ENCODE results near the gene SNX4. TPM values are rescaled to one million over a fixed set of nuclear protein-coding genes. Genes with fewer than 3 reads are reported as not detected.

The SNX4 gene
- total and polyA plus RNA-seq, 2 of the 4 experiments (the other 2 are of a cell fraction), result 10.7 to 25.6 TPM

DNA sequence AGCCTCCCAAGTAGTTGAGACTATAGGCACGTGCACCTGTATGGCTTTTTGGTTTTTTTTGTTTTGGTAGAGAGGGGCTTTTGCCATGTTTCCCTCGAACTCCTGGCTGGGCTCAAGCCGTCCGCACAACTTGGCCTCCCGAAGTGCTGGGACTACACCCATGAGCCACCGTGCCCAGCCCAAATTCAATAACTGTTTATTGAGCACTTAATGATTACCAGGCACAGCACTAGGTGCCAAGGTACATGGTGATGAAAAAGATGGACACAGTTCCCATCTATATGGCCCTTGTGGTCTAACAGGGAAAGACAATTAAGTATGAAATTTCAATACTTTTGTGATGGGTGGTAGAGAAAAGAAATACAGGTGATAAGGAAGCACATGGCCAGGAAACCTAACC, 109.1 kb downstream of the SNX4 start:
- H2BK15ac ChIP-seq (ENCODE audit: low read depth, low read length), result no peak overlapping the region

More for the DNA sequence above, 109.1 kb downstream of the SNX4 start:
- Histone ChIP-seq H4K20me1 (ENCODE audit: insufficient read depth, low read length) (no peaks in the 10 kb centered on the region), H2AFZ (replicated peaks; ENCODE audit: low read length, poor library complexity) (no peak overlapping the region), H3K14ac (replicated peaks; ENCODE audit: low read depth, low read length) (no peak overlapping the region), H3K27me3 (ENCODE audit: control insufficient read depth, insufficient read depth, low read length) (peaks cover 5% of the 10 kb centered on the region), H2BK20ac (ENCODE audit: low read depth, low read length) (no peak overlapping the region), H3K18ac (ENCODE audit: low read depth, low read length) (no peak overlapping the region), H4K8ac (ENCODE audit: low read depth in 2 of 2, low read length in 2 of 2) (no peak overlapping the region), H2BK5ac (ENCODE audit: low read depth, low read length, poor library complexity, severe bottlenecking) (no peak overlapping the region), H3K23ac (ENCODE audit: low read depth, low read length) (no peak overlapping the region), H3K36me3 (ENCODE audit: control insufficient read depth, insufficient read depth, low read length) (no peaks in the 10 kb centered on the region), H3K56ac (ENCODE audit: extremely low read depth, insufficient read depth, low read length) (no peak overlapping the region), H3K4me1 (ENCODE audit: control insufficient read depth, insufficient read depth, low read length) (no peaks in the 10 kb centered on the region), H4K5ac (ENCODE audit: low read depth, low read length) (no peak overlapping the region), H3K4ac (ENCODE audit: low read depth, low read length) (no peak overlapping the region), H2AK9ac (replicated peaks; ENCODE audit: low read depth, low read length, poor library complexity) (no peak overlapping the region), H2AK5ac (ENCODE audit: low read depth, low read length) (no peak overlapping the region), H4K91ac (ENCODE audit: insufficient read depth, low read depth, low read length) (no peak overlapping the region), H3K9me3 (ENCODE audit: control insufficient read depth, insufficient read depth, low read length) (no peaks in the 10 kb centered on the region), H3K4me2 (ENCODE audit: low read depth, low read length) (no peak overlapping the region), H3K79me1 (ENCODE audit: low read depth in 1 of 2, low read length in 2 of 2) (no peaks in the 10 kb centered on the region), H2BK120ac (ENCODE audit: low read depth, low read length) (no peak overlapping the region), H3K27ac (ENCODE audit: insufficient read depth, low read length) (no peak overlapping the region), H3K4me3 (ENCODE audit: insufficient read depth, low read depth, low read length) (no peak overlapping the region), H3K9me1 (ENCODE audit: insufficient read depth, low read length) (no peaks in the 10 kb centered on the region), H3K9ac (ENCODE audit: low read depth, low read length) (no peak overlapping the region)
- TF ChIP-seq NFE2L2 (IDR thresholded peaks at IDR 0.05; ENCODE audit: low read depth, low read length) (no peak), FOS (IDR thresholded peaks at IDR 0.05; ENCODE audit: low read depth, low read length) (no peak), CHD1 (IDR thresholded peaks at IDR 0.05; ENCODE audit: low read depth, low read length) (no peak), MAFK (IDR thresholded peaks at IDR 0.05; ENCODE audit: low read depth, low read length) (no peak), MXI1 (IDR thresholded peaks at IDR 0.05; ENCODE audit: borderline replicate concordance, low read depth, low read length) (no peak), SMC3 (IDR thresholded peaks at IDR 0.05; ENCODE audit: low read depth, low read length) (no peak), POLR2A (IDR thresholded peaks at IDR 0.05; ENCODE audit: low read depth, low read length) (no peak), RFX5 (IDR thresholded peaks at IDR 0.05; ENCODE audit: low read depth, low read length) (no peak), RCOR1 (IDR thresholded peaks at IDR 0.05; ENCODE audit: insufficient replicate concordance, low read length) (no peak), RAD21 (IDR thresholded peaks at IDR 0.05; ENCODE audit: low read length) (no peak)
- TF ChIP-seq, protein P1, sequence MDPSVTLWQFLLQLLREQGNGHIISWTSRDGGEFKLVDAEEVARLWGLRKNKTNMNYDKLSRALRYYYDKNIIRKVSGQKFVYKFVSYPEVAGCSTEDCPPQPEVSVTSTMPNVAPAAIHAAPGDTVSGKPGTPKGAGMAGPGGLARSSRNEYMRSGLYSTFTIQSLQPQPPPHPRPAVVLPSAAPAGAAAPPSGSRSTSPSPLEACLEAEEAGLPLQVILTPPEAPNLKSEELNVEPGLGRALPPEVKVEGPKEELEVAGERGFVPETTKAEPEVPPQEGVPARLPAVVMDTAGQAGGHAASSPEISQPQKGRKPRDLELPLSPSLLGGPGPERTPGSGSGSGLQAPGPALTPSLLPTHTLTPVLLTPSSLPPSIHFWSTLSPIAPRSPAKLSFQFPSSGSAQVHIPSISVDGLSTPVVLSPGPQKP (IDR thresholded peaks at IDR 0.05; ENCODE audit: borderline replicate concordance, low read depth, low read length), result no peak
- ChIA-PET CTCF (no interaction called here), POLR2A (ENCODE audit: unreplicated experiment) (no interaction called here)
- in situ Hi-C loops (cut with MboI; ENCODE audit: low sequenced_read_pairs), result no loop called here
- dilution Hi-C loops (cut with HindIII; ENCODE audit: low sequenced_read_pairs, unreplicated experiment), result no loop called here
- BruUV-seq (replicated peaks), result no TSS peak
- no peak for ATAC-seq (ENCODE audit: low read depth)
- DNase-seq, result no peak
- intact Hi-C loops (cut with micrococcal nuclease), result no loop called here
- WGBS, 2 experiments (ENCODE audit: extremely low coverage in 2 of 2, insufficient read length in 1 of 2), result no CpG with 5 or more reads among the region's 6 CpGs
